ENCODE results near the gene LPGAT1.

GRCh38 chr1:211708006-211708405, 122.6 kb downstream of the LPGAT1 start:
- TF ChIP-seq CTCF (CRISPR knock-in tag; IDR thresholded peaks at IDR 0.05) (no peak), ARID5B (CRISPR knock-in tag; IDR thresholded peaks at IDR 0.05) (no peak), ZNF660 (CRISPR knock-in tag; IDR thresholded peaks at IDR 0.05; ENCODE audit: borderline replicate concordance, low read depth) (no peak), PATZ1 (CRISPR knock-in tag; IDR thresholded peaks at IDR 0.05) (no peak), KDM5B (CRISPR knock-in tag; IDR thresholded peaks at IDR 0.05; ENCODE audit: borderline replicate concordance) (no peak), MZF1 (CRISPR knock-in tag; IDR thresholded peaks at IDR 0.05; ENCODE audit: borderline replicate concordance) (no peak), BCLAF1 (IDR thresholded peaks at IDR 0.05) (no peak), GABPA (IDR thresholded peaks at IDR 0.05; ENCODE audit: low read depth, low read length) (no peak), GABPA (CRISPR knock-in tag; IDR thresholded peaks at IDR 0.05; ENCODE audit: low read depth) (no peak), ATF1 (CRISPR knock-in tag; IDR thresholded peaks at IDR 0.05) (no peak), NPAS2 (CRISPR knock-in tag; IDR thresholded peaks at IDR 0.05; ENCODE audit: borderline replicate concordance) (no peak), ZNF605 (CRISPR knock-in tag; IDR thresholded peaks at IDR 0.05) (no peak), NCOR1 (IDR thresholded peaks at IDR 0.05; ENCODE audit: borderline replicate concordance, low read length) (no peak), IRF9 (CRISPR knock-in tag; IDR thresholded peaks at IDR 0.05; ENCODE audit: borderline replicate concordance) (no peak)

All from HepG2 (cell line).